ENCODE measurements around the gene MIAT.

DNA sequence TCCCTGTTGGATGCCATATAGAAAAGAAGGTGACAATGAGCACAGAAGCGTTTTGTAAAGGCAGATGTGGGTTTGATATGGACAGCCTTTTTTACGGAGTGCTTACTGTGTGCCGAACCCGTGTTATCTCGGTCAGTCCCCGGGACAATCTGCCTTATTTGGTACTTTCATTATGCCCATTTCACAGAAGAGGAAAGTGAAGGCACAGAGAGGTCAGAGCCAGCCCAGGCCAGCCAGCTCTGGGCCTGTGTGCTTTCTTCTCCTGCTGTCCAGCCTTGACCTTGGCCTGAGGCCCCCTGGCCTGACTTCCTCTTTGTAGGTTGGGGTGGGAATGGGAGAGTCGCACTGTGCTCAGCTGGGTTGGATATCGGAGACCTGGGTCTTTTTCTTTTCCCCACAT is 38.9 kb upstream of the MIAT start:
- TF ChIP-seq EZH2phosphoT487 (conservative IDR thresholded peaks at IDR 0.05; ENCODE audit: low read length) = no peak
- TF ChIP-seq, protein P1, sequence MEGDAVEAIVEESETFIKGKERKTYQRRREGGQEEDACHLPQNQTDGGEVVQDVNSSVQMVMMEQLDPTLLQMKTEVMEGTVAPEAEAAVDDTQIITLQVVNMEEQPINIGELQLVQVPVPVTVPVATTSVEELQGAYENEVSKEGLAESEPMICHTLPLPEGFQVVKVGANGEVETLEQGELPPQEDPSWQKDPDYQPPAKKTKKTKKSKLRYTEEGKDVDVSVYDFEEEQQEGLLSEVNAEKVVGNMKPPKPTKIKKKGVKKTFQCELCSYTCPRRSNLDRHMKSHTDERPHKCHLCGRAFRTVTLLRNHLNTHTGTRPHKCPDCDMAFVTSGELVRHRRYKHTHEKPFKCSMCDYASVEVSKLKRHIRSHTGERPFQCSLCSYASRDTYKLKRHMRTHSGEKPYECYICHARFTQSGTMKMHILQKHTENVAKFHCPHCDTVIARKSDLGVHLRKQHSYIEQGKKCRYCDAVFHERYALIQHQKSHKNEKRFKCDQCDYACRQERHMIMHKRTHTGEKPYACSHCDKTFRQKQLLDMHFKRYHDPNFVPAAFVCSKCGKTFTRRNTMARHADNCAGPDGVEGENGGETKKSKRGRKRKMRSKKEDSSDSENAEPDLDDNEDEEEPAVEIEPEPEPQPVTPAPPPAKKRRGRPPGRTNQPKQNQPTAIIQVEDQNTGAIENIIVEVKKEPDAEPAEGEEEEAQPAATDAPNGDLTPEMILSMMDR (IDR thresholded peaks at IDR 0.05; ENCODE audit: insufficient read depth, low read length, poor library complexity, severe bottlenecking) = no peak
